Keratinocyte (primary cell): ENCODE results near the gene CPEB3. TPM values are rescaled to one million over a fixed set of nuclear protein-coding genes. Genes with fewer than 3 reads are reported as not detected.

Experiments used
- DNase-seq: peaks from one replicate; pipeline ENCODE4 v3.0.0-alpha.2; 2011; ENCODE audit warnings: low read depth, missing footprints, low spot score
- FAIRE-seq: peaks from 2 replicates; lab custom pipeline; 2011; peaks lifted over from hg19 to GRCh38; lab: Jason Lieb, UNC
- H2AFZ ChIP-seq: 2 replicates; pipeline ENCODE4 v1.6.0; 2012; ENCODE audit warnings: low read length, control low read depth, inconsistent platforms; ENCODE audit not compliant: control insufficient read depth
- H3K27ac ChIP-seq: 2 replicates; pipeline ENCODE4 v1.5.1; 2011; ENCODE audit warnings: low read length; ENCODE audit not compliant: control insufficient read depth, insufficient read depth
- H3K27me3 ChIP-seq: 3 replicates; pipeline ENCODE4 v1.6.0; 2011; ENCODE audit warnings: low read length; ENCODE audit not compliant: control insufficient read depth, insufficient read depth; ENCODE audit errors: extremely low read depth
- H3K36me3 ChIP-seq, 2 experiments: 2 replicates in 1 of 2; 3 replicates in 1 of 2; pipeline ENCODE4 v1.5.1; 2011; ENCODE audit warnings: low read length in 2 of 2, mild to moderate bottlenecking in 1 of 2; ENCODE audit not compliant: control insufficient read depth in 2 of 2, insufficient read depth in 2 of 2; ENCODE audit errors: extremely low read depth in 1 of 2
- H3K4me1 ChIP-seq: 3 replicates; pipeline ENCODE4 v1.5.1; 2011; ENCODE audit warnings: low read length; ENCODE audit not compliant: control insufficient read depth, insufficient read depth; ENCODE audit errors: extremely low read depth
- H3K4me2 ChIP-seq: 3 replicates; pipeline ENCODE4 v1.6.0; 2011; ENCODE audit warnings: low read depth, low read length; ENCODE audit not compliant: control insufficient read depth, insufficient read depth; ENCODE audit errors: extremely low read depth
- H3K4me3 ChIP-seq, 3 experiments: fragments of 200-600 bp in 1 of 3; sonication (generic) in 1 of 3; 2 replicates in 2 of 3; 3 replicates in 1 of 3; pipeline ENCODE4 v1.5.1; 2011 to 2016; ENCODE audit warnings: low read length in 3 of 3, mild to moderate bottlenecking in 3 of 3, control low read depth in 2 of 3, inconsistent platforms in 1 of 3, low read depth in 1 of 3, mixed read lengths in 1 of 3, mixed run types in 1 of 3, moderate library complexity in 1 of 3; ENCODE audit not compliant: control insufficient read depth in 2 of 3, insufficient read depth in 2 of 3; ENCODE audit errors: extremely low read depth in 1 of 3
- H3K79me2 ChIP-seq: 2 replicates; pipeline ENCODE4 v1.6.0; 2012; ENCODE audit warnings: low read length; ENCODE audit not compliant: control insufficient read depth, insufficient read depth
- H3K9ac ChIP-seq: 3 replicates; pipeline ENCODE4 v1.6.0; 2011; ENCODE audit warnings: low read length; ENCODE audit not compliant: control insufficient read depth, insufficient read depth; ENCODE audit errors: extremely low read depth
- H3K9me1 ChIP-seq: 3 replicates; pipeline ENCODE4 v1.6.0; 2011; ENCODE audit warnings: low read length; ENCODE audit not compliant: control insufficient read depth, insufficient read depth; ENCODE audit errors: extremely low read depth
- H3K9me3 ChIP-seq: 2 replicates; pipeline ENCODE4 v1.5.1; 2012; ENCODE audit warnings: low read depth, low read length; ENCODE audit not compliant: control insufficient read depth
- H4K20me1 ChIP-seq: 3 replicates; pipeline ENCODE4 v1.6.0; 2011; ENCODE audit warnings: low read length; ENCODE audit not compliant: control insufficient read depth, insufficient read depth; ENCODE audit errors: extremely low read depth
- EZH2 ChIP-seq: IDR thresholded peaks from one replicate; pipeline ENCODE4 v1.6.1; 2012; ENCODE audit warnings: inconsistent platforms, mild to moderate bottlenecking, low read length, moderate library complexity
- dilution Hi-C: fragments of 300-500 bp; cut with MboI; formaldehyde crosslinking; loops from one replicate; pipeline ENCODE4 v1.7.0; 2020; ENCODE audit warnings: low sequenced_read_pairs; ENCODE audit not compliant: extremely low pct_ligation_motif_present
- polyA plus RNA-seq, 5 experiments: library from polyadenylated mRNA; depleted of rRNA in 3 of 5; stranded (reverse) in 3 of 5; stranded (forward) in 1 of 5; unstranded in 1 of 5; fragments of >200 nt; gene quantifications; 1 replicate in 1 of 5; 2 replicates in 3 of 5; 3 replicates in 1 of 5; pipeline versions ENCODE4 v1.2.1 to v1.2.3, GENCODE V29; 2011 to 2012; ENCODE audit warnings: missing spikeins in 2 of 5, low read depth in 1 of 5, low replicate concordance in 1 of 5
- TF ChIP-seq, protein P1 (sequence below), 3 experiments: IDR thresholded peaks in 1 of 3; conservative IDR thresholded peaks in 1 of 3; optimal IDR thresholded peaks in 1 of 3; 2 replicates in 2 of 3; 3 replicates in 1 of 3; pipeline versions ENCODE3 to v1.5.1; 2011; ENCODE audit warnings: low read length in 3 of 3, mild to moderate bottlenecking in 3 of 3, moderate library complexity in 2 of 3, control low read depth in 1 of 3, inconsistent platforms in 1 of 3; ENCODE audit not compliant: insufficient read depth in 2 of 3; ENCODE audit errors: extremely low read depth in 1 of 3

CPEB3 gene
- polyA plus RNA-seq, 1 donor (not counting 4 experiments of a cell fraction or from before 2014, with no cell fraction given), result 0.47 TPM

- Histone ChIP-seq H2AFZ (no peak overlapping the region), H3K9me3 (no peaks in the 10 kb centered on the region), H3K4me1 (no peaks in the 10 kb centered on the region), H3K4me2 (no peak overlapping the region), H3K27ac (no peak overlapping the region), H3K36me3 (peaks cover 0 to 3% of the 10 kb centered on the region in 2 experiments), H4K20me1 (no peaks in the 10 kb centered on the region), H3K27me3 (no peaks in the 10 kb centered on the region), H3K79me2 (no peaks in the 10 kb centered on the region), H3K9me1 (no peaks in the 10 kb centered on the region), H3K4me3 (no peak overlapping the region), H3K9ac (no peak overlapping the region)
- TF ChIP-seq EZH2, result no peak
- TF ChIP-seq, protein P1, sequence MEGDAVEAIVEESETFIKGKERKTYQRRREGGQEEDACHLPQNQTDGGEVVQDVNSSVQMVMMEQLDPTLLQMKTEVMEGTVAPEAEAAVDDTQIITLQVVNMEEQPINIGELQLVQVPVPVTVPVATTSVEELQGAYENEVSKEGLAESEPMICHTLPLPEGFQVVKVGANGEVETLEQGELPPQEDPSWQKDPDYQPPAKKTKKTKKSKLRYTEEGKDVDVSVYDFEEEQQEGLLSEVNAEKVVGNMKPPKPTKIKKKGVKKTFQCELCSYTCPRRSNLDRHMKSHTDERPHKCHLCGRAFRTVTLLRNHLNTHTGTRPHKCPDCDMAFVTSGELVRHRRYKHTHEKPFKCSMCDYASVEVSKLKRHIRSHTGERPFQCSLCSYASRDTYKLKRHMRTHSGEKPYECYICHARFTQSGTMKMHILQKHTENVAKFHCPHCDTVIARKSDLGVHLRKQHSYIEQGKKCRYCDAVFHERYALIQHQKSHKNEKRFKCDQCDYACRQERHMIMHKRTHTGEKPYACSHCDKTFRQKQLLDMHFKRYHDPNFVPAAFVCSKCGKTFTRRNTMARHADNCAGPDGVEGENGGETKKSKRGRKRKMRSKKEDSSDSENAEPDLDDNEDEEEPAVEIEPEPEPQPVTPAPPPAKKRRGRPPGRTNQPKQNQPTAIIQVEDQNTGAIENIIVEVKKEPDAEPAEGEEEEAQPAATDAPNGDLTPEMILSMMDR (optimal IDR thresholded peaks at IDR 0.05 in 1 of 3, IDR thresholded peaks at IDR 0.05 in 1 of 3, conservative IDR thresholded peaks at IDR 0.05 in 1 of 3; ENCODE audit: extremely low read depth in 1 of 3, insufficient read depth in 2 of 3, low read length in 3 of 3), result no peak
- FAIRE-seq (no peak), DNase-seq (no peak)
- dilution Hi-C loops, result no loop called here
Measured at GRCh38 chr10:92009445-92009844, 281.4 kb downstream of the CPEB3 start.

GRCh38 chr10:92005978-92006377 lies 284.9 kb downstream of the CPEB3 start:
- DNase-seq (no peak), FAIRE-seq (no peak)
- TF ChIP-seq EZH2, result no peak
- TF ChIP-seq, protein P1 (optimal IDR thresholded peaks at IDR 0.05 in 1 of 3, IDR thresholded peaks at IDR 0.05 in 1 of 3, conservative IDR thresholded peaks at IDR 0.05 in 1 of 3; ENCODE audit: extremely low read depth in 1 of 3, insufficient read depth in 2 of 3, low read length in 3 of 3), result no peak
- H3K36me3 ChIP-seq, result peaks cover 2 to 4% of the 10 kb centered on the region in 2 experiments
- no peak overlapping the region for H2AFZ ChIP-seq
- no peaks in the 10 kb centered on the region for H3K9me1 ChIP-seq
- H4K20me1 ChIP-seq, result no peaks in the 10 kb centered on the region
- H3K4me2 ChIP-seq, result no peak overlapping the region
- no peaks in the 10 kb centered on the region for H3K4me1 ChIP-seq
- no peak overlapping the region for H3K9ac ChIP-seq
- dilution Hi-C loops, result no loop called here
- no peaks in the 10 kb centered on the region for H3K79me2 ChIP-seq
- H3K27ac ChIP-seq, result no peak overlapping the region
- H3K9me3 ChIP-seq, result no peaks in the 10 kb centered on the region
- H3K4me3 ChIP-seq, result no peak overlapping the region
- H3K27me3 ChIP-seq, result no peaks in the 10 kb centered on the region
